ENCODE results near the gene CIT. TPM values are rescaled to one million over a fixed set of nuclear protein-coding genes. Genes with fewer than 3 reads are reported as not detected.

CIT gene
- total and polyA plus RNA-seq, 2 donors (not counting 3 experiments of a cell fraction or from before 2014, with no cell fraction given) = 13.3 to 61.8 TPM

GRCh38 chr12:119645535-119646059 lies 231.5 kb downstream of the CIT start:
- FAIRE-seq = no peak
- no peaks in the 10 kb centered on the region for H3K9me3 ChIP-seq (replicated peaks; ENCODE audit: control insufficient read depth, insufficient read depth, low read length)
- H4K20me1 ChIP-seq (replicated peaks; ENCODE audit: control insufficient read depth, extremely low read depth, insufficient read depth, low read length) = no peaks in the 10 kb centered on the region
- H3K79me2 ChIP-seq (ENCODE audit: control insufficient read depth, insufficient read depth, low read length) = no peaks in the 10 kb centered on the region
- H3K4me2 ChIP-seq (ENCODE audit: insufficient read depth, low read length) = no peak overlapping the region
- ChIA-PET POLR2A (no interaction called here), CTCF (interaction anchor here (1.0 kb wide), 1 partner anchor 201 kb away, joined by 3 read pairs; no protein-coding TSS in a partner anchor)
- no peaks in the 10 kb centered on the region for H3K36me3 ChIP-seq (ENCODE audit: control insufficient read depth in 2 of 2, extremely low read depth in 1 of 2, insufficient read depth in 2 of 2, low read length in 2 of 2)
- DNase-seq (ENCODE audit: low read depth, low spot score) = no peak
- no TSS peak for BruUV-seq (replicated peaks)
- no peak for TF ChIP-seq MAX (IDR thresholded peaks at IDR 0.05; ENCODE audit: insufficient read depth, insufficient read length)
- no peak for TF ChIP-seq GATA2 (IDR thresholded peaks at IDR 0.05; ENCODE audit: insufficient read depth, insufficient read length, low read depth, low read length)
- no peak for TF ChIP-seq FOS (IDR thresholded peaks at IDR 0.05; ENCODE audit: borderline replicate concordance, insufficient read depth, low read length)
- no peak for TF ChIP-seq EZH2 (IDR thresholded peaks at IDR 0.05; ENCODE audit: borderline replicate concordance, low read depth, low read length, severe bottlenecking)
- TF ChIP-seq MYC (IDR thresholded peaks at IDR 0.05; ENCODE audit: low read depth, low read length) = no peak
- no peak for TF ChIP-seq JUN (IDR thresholded peaks at IDR 0.05; ENCODE audit: borderline replicate concordance, insufficient read depth, insufficient read length, low read depth)
- TF ChIP-seq POLR2AphosphoS5 (IDR thresholded peaks at IDR 0.05; ENCODE audit: insufficient read depth, low read depth, low read length) = no peak
- TF ChIP-seq, protein P1, sequence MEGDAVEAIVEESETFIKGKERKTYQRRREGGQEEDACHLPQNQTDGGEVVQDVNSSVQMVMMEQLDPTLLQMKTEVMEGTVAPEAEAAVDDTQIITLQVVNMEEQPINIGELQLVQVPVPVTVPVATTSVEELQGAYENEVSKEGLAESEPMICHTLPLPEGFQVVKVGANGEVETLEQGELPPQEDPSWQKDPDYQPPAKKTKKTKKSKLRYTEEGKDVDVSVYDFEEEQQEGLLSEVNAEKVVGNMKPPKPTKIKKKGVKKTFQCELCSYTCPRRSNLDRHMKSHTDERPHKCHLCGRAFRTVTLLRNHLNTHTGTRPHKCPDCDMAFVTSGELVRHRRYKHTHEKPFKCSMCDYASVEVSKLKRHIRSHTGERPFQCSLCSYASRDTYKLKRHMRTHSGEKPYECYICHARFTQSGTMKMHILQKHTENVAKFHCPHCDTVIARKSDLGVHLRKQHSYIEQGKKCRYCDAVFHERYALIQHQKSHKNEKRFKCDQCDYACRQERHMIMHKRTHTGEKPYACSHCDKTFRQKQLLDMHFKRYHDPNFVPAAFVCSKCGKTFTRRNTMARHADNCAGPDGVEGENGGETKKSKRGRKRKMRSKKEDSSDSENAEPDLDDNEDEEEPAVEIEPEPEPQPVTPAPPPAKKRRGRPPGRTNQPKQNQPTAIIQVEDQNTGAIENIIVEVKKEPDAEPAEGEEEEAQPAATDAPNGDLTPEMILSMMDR (IDR thresholded peaks at IDR 0.05; ENCODE audit: extremely low read depth in 1 of 2, insufficient read depth in 1 of 2, low read depth in 1 of 2, low read length in 2 of 2) = no peak
- TF ChIP-seq POLR2A (IDR thresholded peaks at IDR 0.05; ENCODE audit: low read depth, low read length) = no peak
- no peak overlapping the region for H3K4me3 ChIP-seq (replicated peaks in 1 of 3; ENCODE audit: insufficient read depth in 1 of 3, low read depth in 1 of 3, low read length in 3 of 3)
- intact Hi-C loops (cut with micrococcal nuclease) (no loop called here), dilution Hi-C loops (cut with MboI; ENCODE audit: extremely low pct_ligation_motif_present, low sequenced_read_pairs) (no loop called here)
- H2AFZ ChIP-seq (ENCODE audit: low read depth, low read length) = no peak overlapping the region
- H3K27me3 ChIP-seq (ENCODE audit: control insufficient read depth in 2 of 2, insufficient read depth in 2 of 2, low read length in 2 of 2) = no peaks in the 10 kb centered on the region
- no peaks in the 10 kb centered on the region for H3K9me1 ChIP-seq (replicated peaks; ENCODE audit: control insufficient read depth, extremely low read depth, insufficient read depth, low read length)
- no peaks in the 10 kb centered on the region for H3K4me1 ChIP-seq (ENCODE audit: control insufficient read depth, extremely low read depth, insufficient read depth, low read length)
- H3K9ac ChIP-seq (replicated peaks; ENCODE audit: extremely low read depth, insufficient read depth, low read length) = no peak overlapping the region
- H3K27ac ChIP-seq (ENCODE audit: insufficient read depth, low read depth, low read length) = no peak overlapping the region
